Hair follicular keratinocyte (primary cell): Measurements from ENCODE around the gene PRL. TPM values are rescaled to one million over a fixed set of nuclear protein-coding genes. Genes with fewer than 3 reads are reported as not detected.

ENCODE experiments used
- total RNA-seq: library from RNA; depleted of rRNA; stranded (reverse); fragments of >200 nt; gene quantifications from 2 replicates; pipeline ENCODE4 v1.2.3, GENCODE V29; 2015

The PRL gene
- not detected in 2 replicates for total RNA-seq

GRCh38 chr6:22296936-22297335 is at the start of gene PRL:
Gene PRL (minus strand): TSS chr6:22297036. CDS start chr6:22296982, 54 bp downstream.

